Activated CD4-positive, alpha-beta memory T cell treated with anti-CD3 and anti-CD28 coated beads for 36 hours (primary cell): ENCODE data around the gene PPIF. TPM values are rescaled to one million over a fixed set of nuclear protein-coding genes. Genes with fewer than 3 reads are reported as not detected.

Source experiments
- CTCF ChIA-PET: fragments of 350-600 bp; sonication (Branson Sonifier 250); formaldehyde crosslinking; loops from one replicate; lab custom pipeline; 2021; ENCODE audit warnings: antibody characterized with exemption, inconsistent platforms; lab: Charles Lee
- POLR2A ChIA-PET: fragments of 350-600 bp; sonication (Branson Sonifier 250); formaldehyde crosslinking; loops from one replicate; lab custom pipeline; 2021; ENCODE audit warnings: antibody characterized with exemption; lab: Charles Lee
- DNase-seq: peaks from one replicate; pipeline ENCODE4 v3.0.0-alpha.2; 2020
- H3K27ac Mint-ChIP-seq: one replicate; pipeline ENCODE4 v1.8.0; 2021; ENCODE audit warnings: mixed read lengths
- H3K27me3 Mint-ChIP-seq: one replicate; pipeline ENCODE4 v1.8.0; 2021; ENCODE audit warnings: mixed read lengths
- H3K36me3 Mint-ChIP-seq: one replicate; pipeline ENCODE4 v1.8.0; 2021; ENCODE audit warnings: mixed read lengths
- H3K4me1 Mint-ChIP-seq: one replicate; pipeline ENCODE4 v1.8.0; 2021; ENCODE audit warnings: low read depth, mixed read lengths
- H3K4me3 Mint-ChIP-seq: one replicate; pipeline ENCODE4 v1.8.0; 2021; ENCODE audit warnings: mild to moderate bottlenecking, mixed read lengths
- H3K9me3 Mint-ChIP-seq: one replicate; pipeline ENCODE4 v1.8.0; 2021; ENCODE audit warnings: mixed read lengths
- intact Hi-C: fragments of 100-400 bp; cut with micrococcal nuclease; formaldehyde crosslinking; loops from one replicate; pipeline ENCODE4 v1.15.1; 2023
- total RNA-seq, 2 experiments: library from RNA; stranded (reverse); gene quantifications; one replicate each; pipeline ENCODE4 v1.2.3, GENCODE V29; 2021

The PPIF gene
- total RNA-seq, 2 experiments from 2014 or later, result 87.2 to 94.0 TPM

- peaks cover 24% of the 10 kb centered on the region for H3K36me3 Mint-ChIP-seq
- ChIA-PET CTCF (no interaction called here), POLR2A (no interaction called here)
- intact Hi-C loops, result no loop called here
- H3K9me3 Mint-ChIP-seq, result no peaks in the 10 kb centered on the region
- H3K27ac Mint-ChIP-seq, result no peak overlapping the region
- no peaks in the 10 kb centered on the region for H3K27me3 Mint-ChIP-seq
- no peak for DNase-seq
- no peaks in the 10 kb centered on the region for H3K4me1 Mint-ChIP-seq
- H3K4me3 Mint-ChIP-seq, result no peak overlapping the region
These were observed 39.3 kb upstream of the PPIF start for GRCh38 chr10:79308016-79308415.

- intact Hi-C loops, result no loop called here
- POLR2A ChIA-PET, result no interaction called here
- H3K4me1 Mint-ChIP-seq, result no peaks in the 10 kb centered on the region
These were observed 38.2 kb upstream of the PPIF start for GRCh38 chr10:79308969-79309665.

GRCh38 chr10:79310200-79310865 lies 36.9 kb upstream of the PPIF start:
- POLR2A ChIA-PET, result no interaction called here
- DNase-seq, result no peak
- Mint-ChIP-seq H3K4me1 (no peaks in the 10 kb centered on the region), H3K36me3 (peaks cover 28% of the 10 kb centered on the region), H3K27me3 (no peaks in the 10 kb centered on the region), H3K27ac (no peak overlapping the region), H3K4me3 (no peak overlapping the region), H3K9me3 (no peaks in the 10 kb centered on the region)
- intact Hi-C loops, result no loop called here
- CTCF ChIA-PET, result no interaction called here

More at GRCh38 chr10:79308969-79309665, 38.2 kb upstream of the PPIF start:
- H3K36me3 Mint-ChIP-seq, result peaks cover 33% of the 10 kb centered on the region
- H3K4me3 Mint-ChIP-seq, result no peak overlapping the region
- CTCF ChIA-PET, result no interaction called here
- no peak for DNase-seq
- no peaks in the 10 kb centered on the region for H3K27me3 Mint-ChIP-seq
- no peak overlapping the region for H3K27ac Mint-ChIP-seq
- no peaks in the 10 kb centered on the region for H3K9me3 Mint-ChIP-seq

GRCh38 chr10:79310911-79311573 lies 36.2 kb upstream of the PPIF start:
- Mint-ChIP-seq H3K4me3 (no peak overlapping the region), H3K36me3 (peaks cover 26% of the 10 kb centered on the region)

GRCh38 chr10:79311581-79312407 lies 35.5 kb upstream of the PPIF start:
- intact Hi-C loops, result no loop called here

More at GRCh38 chr10:79310911-79311573, 36.2 kb upstream of the PPIF start:
- ChIA-PET CTCF (no interaction called here), POLR2A (no interaction called here)
- DNase-seq, result no peak
- intact Hi-C loops, result no loop called here
- no peaks in the 10 kb centered on the region for H3K27me3 Mint-ChIP-seq
- H3K27ac Mint-ChIP-seq, result no peak overlapping the region
- H3K4me1 Mint-ChIP-seq, result peaks cover 6% of the 10 kb centered on the region
- H3K9me3 Mint-ChIP-seq, result no peaks in the 10 kb centered on the region

GRCh38 chr10:79312601-79313187 lies 34.6 kb upstream of the PPIF start:
- CTCF ChIA-PET, result no interaction called here
- Mint-ChIP-seq H3K36me3 (peaks cover 23% of the 10 kb centered on the region), H3K27ac (no peak overlapping the region), H3K4me3 (no peak overlapping the region), H3K9me3 (no peaks in the 10 kb centered on the region), H3K27me3 (no peaks in the 10 kb centered on the region), H3K4me1 (peaks cover 21% of the 10 kb centered on the region)
- intact Hi-C loops, result no loop called here
- POLR2A ChIA-PET, result no interaction called here
- DNase-seq, result no peak

More at GRCh38 chr10:79311581-79312407, 35.5 kb upstream of the PPIF start:
- DNase-seq, result no peak
- Mint-ChIP-seq H3K27ac (no peak overlapping the region), H3K36me3 (peaks cover 24% of the 10 kb centered on the region), H3K4me3 (no peak overlapping the region), H3K9me3 (no peaks in the 10 kb centered on the region), H3K4me1 (peaks cover 12% of the 10 kb centered on the region), H3K27me3 (no peaks in the 10 kb centered on the region)
- CTCF ChIA-PET, result no interaction called here
- POLR2A ChIA-PET, result no interaction called here

GRCh38 chr10:79313320-79313719 lies 33.9 kb upstream of the PPIF start:
- H3K27ac Mint-ChIP-seq, result no peak overlapping the region
- H3K9me3 Mint-ChIP-seq, result no peaks in the 10 kb centered on the region
- CTCF ChIA-PET, result no interaction called here
- peaks cover 18% of the 10 kb centered on the region for H3K36me3 Mint-ChIP-seq
- peaks cover 27% of the 10 kb centered on the region for H3K4me1 Mint-ChIP-seq
- no peak for DNase-seq
- intact Hi-C loops, result no loop called here
- POLR2A ChIA-PET, result no interaction called here
- H3K27me3 Mint-ChIP-seq, result no peaks in the 10 kb centered on the region
- no peak overlapping the region for H3K4me3 Mint-ChIP-seq

GRCh38 chr10:79313911-79314439 lies 33.3 kb upstream of the PPIF start:
- no peaks in the 10 kb centered on the region for H3K27me3 Mint-ChIP-seq
- H3K36me3 Mint-ChIP-seq, result peaks cover 19% of the 10 kb centered on the region
- POLR2A ChIA-PET, result interaction anchor here (0.7 kb wide), 1 partner anchor 18 kb away, joined by 3 read pairs; no protein-coding TSS in a partner anchor
- H3K4me3 Mint-ChIP-seq, result no peak overlapping the region
- no peak for DNase-seq
- H3K27ac Mint-ChIP-seq, result peak overlapping the region; percentile 38
- H3K4me1 Mint-ChIP-seq, result peaks cover 34% of the 10 kb centered on the region
- peaks cover 3% of the 10 kb centered on the region for H3K9me3 Mint-ChIP-seq
- CTCF ChIA-PET, result no interaction called here
- intact Hi-C loops, result no loop called here

GRCh38 chr10:79314761-79315601 lies 32.3 kb upstream of the PPIF start:
- Mint-ChIP-seq H3K27me3 (no peaks in the 10 kb centered on the region), H3K9me3 (peaks cover 4% of the 10 kb centered on the region), H3K4me1 (peaks cover 44% of the 10 kb centered on the region), H3K4me3 (no peak overlapping the region), H3K36me3 (peaks cover 20% of the 10 kb centered on the region), H3K27ac (no peak overlapping the region)
- intact Hi-C loops, result no loop called here
- no peak for DNase-seq
- ChIA-PET POLR2A (interaction anchor here (0.7 to 1.1 kb wide), 2 partner anchors 10 to 17 kb away, joined by 3 read pairs; no protein-coding TSS in a partner anchor), CTCF (interaction anchor here (4.2 kb wide), 1 partner anchor 32 kb away, joined by 30 read pairs; the partner anchor contains the start of gene PPIF)

GRCh38 chr10:79315602-79315920 lies 31.7 kb upstream of the PPIF start:
- Mint-ChIP-seq H3K27ac (no peak overlapping the region), H3K4me3 (no peak overlapping the region), H3K27me3 (no peaks in the 10 kb centered on the region), H3K9me3 (peaks cover 4% of the 10 kb centered on the region), H3K36me3 (peaks cover 20% of the 10 kb centered on the region), H3K4me1 (peaks cover 50% of the 10 kb centered on the region)
- CTCF ChIA-PET, result interaction anchor here (4.2 kb wide), 1 partner anchor 31 kb away, joined by 30 read pairs; the partner anchor contains the start of gene PPIF
- POLR2A ChIA-PET, result interaction anchor here (0.6 to 1.9 kb wide), 4 partner anchors 9 to 16 kb away, joined by 3 to 7 read pairs (median 4); no protein-coding TSS in a partner anchor
- no peak for DNase-seq
- intact Hi-C loops, result no loop called here
